ENCODE measurements around the gene ZNF430. TPM values are rescaled to one million over a fixed set of nuclear protein-coding genes. Genes with fewer than 3 reads are reported as not detected.

ZNF430 gene

Small RNA genes within 50 kb of the gene (small RNA-seq; reads per million reads assigned to genes)
- gene AC008739.3 (ENCODE audit: insufficient read depth), result not detected
